GM12878 (cell line): ENCODE results near the gene DNAJB14. TPM values are rescaled to one million over a fixed set of nuclear protein-coding genes. Genes with fewer than 3 reads are reported as not detected.

Experiments used
- ATAC-seq: fragments of 200-7000 bp; cut with Tn5 transposase; 3 replicates; pipeline ENCODE4 v1.9.1; 2020; ENCODE audit warnings: mild to moderate bottlenecking, moderate library complexity
- BruUV-seq: library from RNA; stranded (reverse); fragments of 400-500 nt; replicated peaks from 2 replicates; lab custom pipeline; 2021; lab: Mats Ljungman, UMichigan
- CTCF ChIA-PET: fragments of 300-600 bp; sonication (Branson Sonifier 250); formaldehyde crosslinking; extraction: SDS; loops from one replicate; lab custom pipeline; 2021; ENCODE audit warnings: inconsistent platforms; lab: Yijun Ruan, JAX
- POLR2A ChIA-PET: fragments of 350-600 bp; formaldehyde crosslinking; extraction: SDS; loops from one replicate; lab custom pipeline; 2021; ENCODE audit warnings: inconsistent platforms; lab: Charles Lee
- RAD21 ChIA-PET: fragments of 300-600 bp; sonication (Branson Sonifier 250); formaldehyde crosslinking; loops from one replicate; lab custom pipeline; 2023; ENCODE audit warnings: antibody characterized with exemption; ENCODE audit not compliant: unreplicated experiment; lab: Charles Lee
- SMC1A ChIA-PET: fragments of 300-600 bp; sonication (Branson Sonifier 250); formaldehyde crosslinking; loops from one replicate; lab custom pipeline; 2023; ENCODE audit not compliant: unreplicated experiment, uncharacterized antibody; lab: Charles Lee
- DNase-seq: peaks from one replicate; pipeline ENCODE4 v3.0.0-alpha.2; 2011; ENCODE audit warnings: low read depth, low spot score
- FAIRE-seq: peaks from 3 replicates; lab custom pipeline; 2011; peaks lifted over from hg19 to GRCh38; lab: Jason Lieb, UNC
- H2AFZ ChIP-seq: 2 replicates; pipeline ENCODE4 v1.6.0; 2011; ENCODE audit warnings: low read depth, low read length, control low read depth; ENCODE audit not compliant: control insufficient read depth
- H3K27ac ChIP-seq: 2 replicates; pipeline ENCODE4 v1.5.1; 2011; ENCODE audit warnings: control low read depth; ENCODE audit not compliant: control insufficient read depth, insufficient read depth
- H3K27me3 ChIP-seq, 2 experiments: replicated peaks in 1 of 2; 2 replicates each; pipeline versions ENCODE4 v1.6.0 to v1.6.1; 2011; ENCODE audit warnings: low read length in 1 of 2; ENCODE audit not compliant: control insufficient read depth in 2 of 2, insufficient read depth in 2 of 2
- H3K36me3 ChIP-seq, 2 experiments: 2 replicates each; pipeline ENCODE4 v1.5.1; 2011; ENCODE audit warnings: low read length in 1 of 2; ENCODE audit not compliant: control insufficient read depth in 2 of 2, insufficient read depth in 2 of 2
- H3K4me1 ChIP-seq: 2 replicates; pipeline ENCODE4 v1.6.1; 2011; ENCODE audit warnings: mild to moderate bottlenecking, low read length, moderate library complexity, mixed read lengths; ENCODE audit not compliant: control insufficient read depth, insufficient read depth
- H3K4me2 ChIP-seq: 2 replicates; pipeline ENCODE4 v1.6.0; 2011; ENCODE audit warnings: control low read depth; ENCODE audit not compliant: control insufficient read depth, insufficient read depth
- H3K4me3 ChIP-seq: fragments of 200-600 bp; sonication (generic); 2 replicates; pipeline ENCODE4 v1.5.1; 2016
- H3K79me2 ChIP-seq: 2 replicates; pipeline ENCODE4 v1.6.0; 2011; ENCODE audit warnings: low read length; ENCODE audit not compliant: control insufficient read depth, insufficient read depth
- H3K9ac ChIP-seq: 2 replicates; pipeline ENCODE4 v1.8.0; 2011; ENCODE audit warnings: low read length, control low read depth, mixed read lengths; ENCODE audit not compliant: control insufficient read depth, insufficient read depth
- H3K9me3 ChIP-seq: replicated peaks from 3 replicates; pipeline ENCODE4 v1.5.1; 2011; ENCODE audit warnings: mild to moderate bottlenecking, low read length; ENCODE audit not compliant: control insufficient read depth, insufficient read depth
- H4K20me1 ChIP-seq: 2 replicates; pipeline ENCODE4 v1.6.0; 2011; ENCODE audit not compliant: control insufficient read depth, insufficient read depth
- BACH1 ChIP-seq: fragments of 450-650 bp; IDR thresholded peaks from 2 replicates; pipeline ENCODE4 v1.6.1; 2017; ENCODE audit warnings: mild to moderate bottlenecking, borderline replicate concordance
- BCL11A ChIP-seq: IDR thresholded peaks from 2 replicates; pipeline ENCODE4 v1.6.1; 2011; ENCODE audit warnings: low read depth, low read length
- CBX3 ChIP-seq: fragments of 200-600 bp; sonication (generic); IDR thresholded peaks from 2 replicates; pipeline ENCODE4 v1.6.1; 2016; ENCODE audit warnings: low read depth, borderline replicate concordance
- DPF2 ChIP-seq: fragments of 450-650 bp; IDR thresholded peaks from 2 replicates; pipeline ENCODE4 v1.6.1; 2017; ENCODE audit warnings: mild to moderate bottlenecking
- MYC ChIP-seq: IDR thresholded peaks from 2 replicates; pipeline ENCODE4 v1.6.1; 2011; ENCODE audit warnings: mild to moderate bottlenecking, low read length, moderate library complexity, inconsistent platforms; ENCODE audit not compliant: insufficient read depth, insufficient replicate concordance, insufficient read length, severe bottlenecking
- NFYB ChIP-seq: IDR thresholded peaks from 2 replicates; pipeline ENCODE4 v1.6.1; 2011; ENCODE audit warnings: low read depth, mild to moderate bottlenecking, low read length, improper control_type of control experiment, moderate library complexity; ENCODE audit not compliant: insufficient read depth
- SUPT20H ChIP-seq: IDR thresholded peaks from 2 replicates; pipeline ENCODE4 v1.6.1; 2011; ENCODE audit warnings: low read depth, mild to moderate bottlenecking, low read length, moderate library complexity, borderline replicate concordance; ENCODE audit not compliant: control insufficient read depth
- ZNF207 ChIP-seq: fragments of 450-650 bp; IDR thresholded peaks from 2 replicates; pipeline ENCODE4 v1.6.1; 2014; ENCODE audit warnings: antibody characterized with exemption, mild to moderate bottlenecking, borderline replicate concordance
- ZSCAN29 ChIP-seq: fragments of 450-650 bp; IDR thresholded peaks from 2 replicates; pipeline ENCODE4 v1.6.1; 2017; ENCODE audit warnings: mild to moderate bottlenecking, moderate library complexity
- WGBS: methylation state at CpG from one replicate; pipeline ENCODE4 v1.1.6; 2016; ENCODE audit warnings: low lambda C conversion rate; ENCODE audit not compliant: insufficient replicate concordance, insufficient coverage; ENCODE audit errors: missing lambda C conversion rate; 5-methylcytosine and 5-hydroxymethylcytosine counted together
- in situ Hi-C: fragments of 300-500 bp; cut with MboI; formaldehyde crosslinking; loops from 9 replicates; pipeline ENCODE4 v1.14.3; 2018; ENCODE audit warnings: mixed read lengths
- intact Hi-C: fragments of 100-400 bp; cut with micrococcal nuclease; formaldehyde crosslinking; loops from one replicate; pipeline ENCODE4 v1.14.2; 2022; ENCODE audit not compliant: unreplicated experiment
- polyA plus RNA-seq, 11 experiments: library from polyadenylated mRNA; depleted of rRNA in 4 of 11; unstranded in 6 of 11; stranded (reverse) in 5 of 11; fragments of >200 nt; fragmentation: Nextera tagmentation in 4 of 11; fragmentation: Illumina TruSeq in 1 of 11; extraction: Ambion mirVana in 4 of 11; extraction: Trizol in 1 of 11; gene quantifications; 1 replicate in 1 of 11; 2 replicates in 10 of 11; pipeline versions ENCODE4 v1.2.1 to v1.2.3, GENCODE V29; 2011 to 2016; ENCODE audit warnings: inconsistent platforms in 2 of 11, missing spikeins in 2 of 11, low read depth in 1 of 11
- total RNA-seq, 4 experiments: library from RNA; depleted of rRNA in 3 of 4; stranded (reverse); fragments of >200 nt in 3 of 4; fragmentation: Illumina TruSeq in 1 of 4; extraction: Trizol in 1 of 4; gene quantifications; 2 replicates each; pipeline versions ENCODE4 v1.2.1 to v1.2.3, GENCODE V29; 2013 to 2021
- TF ChIP-seq, protein P1 (sequence below): IDR thresholded peaks from 2 replicates; pipeline ENCODE4 v1.6.1; 2012; ENCODE audit warnings: low read length, inconsistent platforms
- TF ChIP-seq, protein P2 (sequence below): fragments of 450-650 bp; IDR thresholded peaks from 2 replicates; pipeline ENCODE4 v1.6.1; 2017; ENCODE audit warnings: low read depth, mild to moderate bottlenecking, moderate library complexity

DNAJB14 gene
- total and polyA plus RNA-seq, 10 of the 15 experiments (the other 5 are each of a cell fraction or from before 2014, with no cell fraction given), result 9.5 to 49.2 (median 27.8) TPM

DNA sequence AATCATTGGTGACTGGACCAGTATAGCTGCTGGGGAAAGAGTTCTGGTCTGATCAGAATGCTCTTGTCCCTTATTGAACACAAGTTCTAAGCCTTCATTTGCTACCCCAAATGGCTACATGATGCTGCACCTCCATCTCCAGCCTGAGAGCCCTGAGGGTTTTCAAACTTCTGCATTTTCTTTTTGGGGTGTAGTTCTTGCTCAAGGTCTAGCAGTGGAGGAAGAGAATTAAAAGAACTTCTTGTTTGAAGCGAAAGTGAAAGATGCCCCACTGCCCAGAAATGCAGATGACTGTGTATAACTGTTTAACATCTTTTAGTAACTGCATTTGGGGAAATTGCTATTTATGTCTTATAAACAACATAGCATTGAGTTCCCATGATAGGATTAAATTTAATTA lies 90.7 kb downstream of the DNAJB14 start (continued):
- TF ChIP-seq, protein P1, sequence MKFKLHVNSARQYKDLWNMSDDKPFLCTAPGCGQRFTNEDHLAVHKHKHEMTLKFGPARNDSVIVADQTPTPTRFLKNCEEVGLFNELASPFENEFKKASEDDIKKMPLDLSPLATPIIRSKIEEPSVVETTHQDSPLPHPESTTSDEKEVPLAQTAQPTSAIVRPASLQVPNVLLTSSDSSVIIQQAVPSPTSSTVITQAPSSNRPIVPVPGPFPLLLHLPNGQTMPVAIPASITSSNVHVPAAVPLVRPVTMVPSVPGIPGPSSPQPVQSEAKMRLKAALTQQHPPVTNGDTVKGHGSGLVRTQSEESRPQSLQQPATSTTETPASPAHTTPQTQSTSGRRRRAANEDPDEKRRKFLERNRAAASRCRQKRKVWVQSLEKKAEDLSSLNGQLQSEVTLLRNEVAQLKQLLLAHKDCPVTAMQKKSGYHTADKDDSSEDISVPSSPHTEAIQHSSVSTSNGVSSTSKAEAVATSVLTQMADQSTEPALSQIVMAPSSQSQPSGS, result peak; percentile 28; the same call in 1 of the 2 replicates
- TF ChIP-seq MYC, result no peak

DNA sequence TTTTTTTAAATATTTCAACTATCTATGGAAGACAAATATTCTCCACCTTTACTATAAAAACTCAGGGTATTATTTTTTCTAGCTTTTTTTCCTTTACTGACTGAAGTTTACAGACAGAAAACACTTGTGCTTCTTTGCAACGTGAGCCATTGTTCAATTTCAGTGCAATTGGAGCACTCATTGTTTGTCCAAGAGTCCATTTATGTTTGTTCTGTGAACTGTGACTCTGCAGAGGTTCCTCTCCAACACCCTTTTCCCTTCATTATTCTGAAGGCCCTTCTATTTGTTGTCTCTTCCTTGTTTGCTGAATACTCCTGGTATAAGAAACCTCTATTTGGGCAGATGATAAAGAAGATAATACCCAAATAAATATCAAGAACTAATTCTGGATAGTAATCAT lies 92.4 kb downstream of the DNAJB14 start:
- SMC1A ChIA-PET, result interaction anchor here (0.6 to 8.4 kb wide), 9 partner anchors 8 to 94 kb away, joined by 3 to 55 read pairs (median 9); partner anchors contain the start of gene DAPP1
- ATAC-seq, result no peak
- H3K4me3 ChIP-seq, result no peak overlapping the region
- intact Hi-C loops, result no loop called here
- H4K20me1 ChIP-seq, result no peaks in the 10 kb centered on the region
- RAD21 ChIA-PET, result interaction anchor here (1.0 to 7.4 kb wide), 4 partner anchors 10 to 94 kb away, joined by 3 to 43 read pairs (median 6); partner anchors contain the start of gene DAPP1
- POLR2A ChIA-PET, result interaction anchor here (1.3 to 4.5 kb wide), 3 partner anchors 33 to 37 kb away, joined by 4 to 30 read pairs (median 5); partner anchors contain the start of gene DAPP1
- no peak for TF ChIP-seq DPF2
- no peak for TF ChIP-seq NFYB
- TF ChIP-seq BACH1, result no peak
- TF ChIP-seq, protein P2, sequence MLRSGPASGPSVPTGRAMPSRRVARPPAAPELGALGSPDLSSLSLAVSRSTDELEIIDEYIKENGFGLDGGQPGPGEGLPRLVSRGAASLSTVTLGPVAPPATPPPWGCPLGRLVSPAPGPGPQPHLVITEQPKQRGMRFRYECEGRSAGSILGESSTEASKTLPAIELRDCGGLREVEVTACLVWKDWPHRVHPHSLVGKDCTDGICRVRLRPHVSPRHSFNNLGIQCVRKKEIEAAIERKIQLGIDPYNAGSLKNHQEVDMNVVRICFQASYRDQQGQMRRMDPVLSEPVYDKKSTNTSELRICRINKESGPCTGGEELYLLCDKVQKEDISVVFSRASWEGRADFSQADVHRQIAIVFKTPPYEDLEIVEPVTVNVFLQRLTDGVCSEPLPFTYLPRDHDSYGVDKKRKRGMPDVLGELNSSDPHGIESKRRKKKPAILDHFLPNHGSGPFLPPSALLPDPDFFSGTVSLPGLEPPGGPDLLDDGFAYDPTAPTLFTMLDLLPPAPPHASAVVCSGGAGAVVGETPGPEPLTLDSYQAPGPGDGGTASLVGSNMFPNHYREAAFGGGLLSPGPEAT, result no peak
- no peak for TF ChIP-seq SUPT20H
- no peak for TF ChIP-seq ZSCAN29
- TF ChIP-seq ZNF207, result no peak
- TF ChIP-seq CBX3, result no peak
- no peak for TF ChIP-seq BCL11A
- TF ChIP-seq, all 136 proteins: peak for 0
- no peaks in the 10 kb centered on the region for H3K27me3 ChIP-seq
- peaks cover 51% of the 10 kb centered on the region for H3K4me1 ChIP-seq
- peaks cover 2% of the 10 kb centered on the region; the same call in 1 of the 2 replicates for H3K79me2 ChIP-seq
- no peak for DNase-seq
- peaks cover 4 to 12% of the 10 kb centered on the region in 2 experiments for H3K36me3 ChIP-seq
- 95% methylated on average over 1 of the region's 1 CpG for WGBS
- FAIRE-seq, result no peak
- no peak overlapping the region for H2AFZ ChIP-seq
- no peak overlapping the region for H3K4me2 ChIP-seq
- CTCF ChIA-PET, result interaction anchor here (1.2 to 2.0 kb wide), 5 partner anchors 29 to 93 kb away, joined by 3 to 9 read pairs (median 5); no protein-coding TSS in a partner anchor
- H3K9ac ChIP-seq, result no peak overlapping the region
- BruUV-seq, result no TSS peak
- H3K9me3 ChIP-seq, result no peaks in the 10 kb centered on the region; the same call in 2 of the 3 replicates
- in situ Hi-C loops, result no loop called here
- H3K27ac ChIP-seq, result no peak overlapping the region
